Fibroblast of lung (primary cell): ENCODE measurements around the gene SBNO1. TPM values are rescaled to one million over a fixed set of nuclear protein-coding genes. Genes with fewer than 3 reads are reported as not detected.
"Not testable (repeated sequence)": the region's sequence is repeated elsewhere in the genome, so short reads cannot be mapped to it uniquely, and the experiment has no call there.

Source experiments
- DNase-seq, 2 donors: peaks; one replicate each; pipeline versions ENCODE4 v3.0.0 to v3.0.0-alpha.2; 2010; ENCODE audit warnings: low read depth in 2 of 2
- H2AFZ ChIP-seq: 2 replicates; pipeline ENCODE4 v1.5.1; 2012; ENCODE audit warnings: low read length, control low read depth, inconsistent platforms
- H3K27ac ChIP-seq: 2 replicates; pipeline ENCODE4 v1.5.1; 2011; ENCODE audit warnings: low read length, control low read depth; ENCODE audit not compliant: insufficient read depth
- H3K27me3 ChIP-seq: 2 replicates; pipeline ENCODE4 v1.5.1; 2011; ENCODE audit warnings: mild to moderate bottlenecking, low read length; ENCODE audit not compliant: control insufficient read depth, insufficient read depth
- H3K36me3 ChIP-seq: 2 replicates; pipeline ENCODE4 v1.5.1; 2011; ENCODE audit warnings: low read length; ENCODE audit not compliant: control insufficient read depth, insufficient read depth
- H3K4me1 ChIP-seq: 2 replicates; pipeline ENCODE4 v1.5.1; 2011; ENCODE audit warnings: low read length; ENCODE audit not compliant: control insufficient read depth, insufficient read depth; ENCODE audit errors: extremely low read depth
- H3K4me2 ChIP-seq: 2 replicates; pipeline ENCODE4 v1.5.1; 2011; ENCODE audit warnings: low read length, control low read depth; ENCODE audit not compliant: insufficient read depth; ENCODE audit errors: extremely low read depth
- H3K4me3 ChIP-seq, 4 experiments: fragments of 200-600 bp in 1 of 4; sonication (generic) in 1 of 4; replicated peaks in 1 of 4; 2 replicates each; pipeline ENCODE4 v1.5.1; 2011 to 2016; ENCODE audit warnings: low read length in 4 of 4, low read depth in 3 of 4, mild to moderate bottlenecking in 3 of 4, control low read depth in 2 of 4, inconsistent platforms in 1 of 4, mixed read lengths in 1 of 4; ENCODE audit not compliant: insufficient read depth in 1 of 4; ENCODE audit errors: control extremely low read depth in 1 of 4
- H3K79me2 ChIP-seq: 2 replicates; pipeline ENCODE4 v1.5.1; 2012; ENCODE audit warnings: mild to moderate bottlenecking, low read length, inconsistent platforms; ENCODE audit not compliant: control insufficient read depth, insufficient read depth
- H3K9ac ChIP-seq: 2 replicates; pipeline ENCODE4 v1.5.1; 2011; ENCODE audit warnings: mild to moderate bottlenecking, low read length, control low read depth; ENCODE audit not compliant: insufficient read depth
- H3K9me3 ChIP-seq: 2 replicates; pipeline ENCODE4 v1.5.1; 2012; ENCODE audit warnings: low read depth, low read length; ENCODE audit not compliant: control insufficient read depth, insufficient read depth
- H4K20me1 ChIP-seq: 2 replicates; pipeline ENCODE4 v1.5.1; 2011; ENCODE audit warnings: low read length; ENCODE audit not compliant: control insufficient read depth, insufficient read depth; ENCODE audit errors: extremely low read depth
- EZH2 ChIP-seq: IDR thresholded peaks from 2 replicates; pipeline ENCODE4 v1.5.1; 2012; ENCODE audit warnings: low read length, control low read depth, mild to moderate bottlenecking; ENCODE audit errors: missing control alignments
- polyA plus RNA-seq, 2 donors: library from polyadenylated mRNA; depleted of rRNA in 1 of 2; stranded (reverse) in 1 of 2; unstranded in 1 of 2; fragments of >200 nt; gene quantifications; 2 replicates each; pipeline ENCODE4 v1.2.1, GENCODE V29; 2011 to 2012; ENCODE audit warnings: missing spikeins in 1 of 2
- total RNA-seq: library from RNA; depleted of rRNA; stranded (reverse); fragments of >200 nt; gene quantifications from 2 replicates; pipeline ENCODE4 v1.2.1, GENCODE V29; 2014
- TF ChIP-seq, protein P1 (sequence below), 2 donors: IDR thresholded peaks in 1 of 2; conservative IDR thresholded peaks in 1 of 2; 1 replicate in 1 of 2; 2 replicates in 1 of 2; pipeline ENCODE4 v1.5.1; 2011 to 2012; ENCODE audit warnings: low read length in 2 of 2, control low read depth in 1 of 2, inconsistent platforms in 1 of 2, low read depth in 1 of 2, mild to moderate bottlenecking in 1 of 2

Gene SBNO1
- total and polyA plus RNA-seq, 2 donors (not counting 1 experiment from before 2014, with no cell fraction given) = 15.6 to 20.8 TPM

DNA sequence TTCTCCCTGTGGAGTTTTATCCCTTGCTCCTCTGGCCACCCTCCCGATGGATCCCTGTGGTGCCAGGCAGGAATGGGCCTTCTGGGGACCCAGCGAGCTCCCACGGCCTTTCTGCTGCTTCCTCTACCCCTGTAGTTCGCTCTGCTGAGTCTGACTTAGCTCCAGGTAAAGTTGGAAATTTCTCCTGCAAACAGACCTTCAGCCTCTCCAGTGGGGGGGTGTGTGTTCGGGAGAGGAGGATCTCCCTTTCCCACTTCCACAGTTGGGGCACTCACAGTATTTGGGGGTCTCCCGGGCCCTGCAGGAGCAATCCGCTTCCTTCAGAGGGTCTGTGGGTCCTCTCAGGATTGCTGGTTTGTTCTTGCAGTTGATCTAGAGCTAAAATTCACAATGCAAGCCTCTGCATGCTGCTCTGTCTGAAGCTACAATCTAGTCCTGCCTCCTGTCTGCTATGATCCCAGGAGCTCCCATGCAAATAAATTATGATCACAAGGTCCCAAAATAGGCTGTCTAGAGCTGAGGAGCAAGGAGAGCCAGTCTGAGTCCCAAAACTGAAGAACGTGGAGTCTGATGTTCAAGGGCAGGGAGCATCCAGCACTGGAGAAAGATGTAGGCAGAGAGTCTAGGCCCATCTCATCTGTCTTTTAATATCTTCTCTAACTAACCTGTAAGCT is 113.1 kb downstream of the SBNO1 start:
- H3K27me3 ChIP-seq = no peaks in the 10 kb centered on the region
- no peak overlapping the region for H3K4me2 ChIP-seq
- H3K4me3 ChIP-seq = no peak overlapping the region
- H3K79me2 ChIP-seq = peaks cover 23% of the 10 kb centered on the region
- TF ChIP-seq EZH2 = no peak
- TF ChIP-seq, protein P1, sequence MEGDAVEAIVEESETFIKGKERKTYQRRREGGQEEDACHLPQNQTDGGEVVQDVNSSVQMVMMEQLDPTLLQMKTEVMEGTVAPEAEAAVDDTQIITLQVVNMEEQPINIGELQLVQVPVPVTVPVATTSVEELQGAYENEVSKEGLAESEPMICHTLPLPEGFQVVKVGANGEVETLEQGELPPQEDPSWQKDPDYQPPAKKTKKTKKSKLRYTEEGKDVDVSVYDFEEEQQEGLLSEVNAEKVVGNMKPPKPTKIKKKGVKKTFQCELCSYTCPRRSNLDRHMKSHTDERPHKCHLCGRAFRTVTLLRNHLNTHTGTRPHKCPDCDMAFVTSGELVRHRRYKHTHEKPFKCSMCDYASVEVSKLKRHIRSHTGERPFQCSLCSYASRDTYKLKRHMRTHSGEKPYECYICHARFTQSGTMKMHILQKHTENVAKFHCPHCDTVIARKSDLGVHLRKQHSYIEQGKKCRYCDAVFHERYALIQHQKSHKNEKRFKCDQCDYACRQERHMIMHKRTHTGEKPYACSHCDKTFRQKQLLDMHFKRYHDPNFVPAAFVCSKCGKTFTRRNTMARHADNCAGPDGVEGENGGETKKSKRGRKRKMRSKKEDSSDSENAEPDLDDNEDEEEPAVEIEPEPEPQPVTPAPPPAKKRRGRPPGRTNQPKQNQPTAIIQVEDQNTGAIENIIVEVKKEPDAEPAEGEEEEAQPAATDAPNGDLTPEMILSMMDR (conservative IDR thresholded peaks at IDR 0.05 in 1 of 2, IDR thresholded peaks at IDR 0.05 in 1 of 2; ENCODE audit: low read depth in 1 of 2, low read length in 2 of 2) = no peak
- H3K36me3 ChIP-seq = peaks cover 6% of the 10 kb centered on the region
- H2AFZ ChIP-seq = no peak overlapping the region
- H3K9ac ChIP-seq = no peak overlapping the region
- no peak overlapping the region for H3K27ac ChIP-seq
- no peaks in the 10 kb centered on the region for H3K9me3 ChIP-seq
- no peaks in the 10 kb centered on the region for H4K20me1 ChIP-seq
- DNase-seq = no peak
- no peaks in the 10 kb centered on the region for H3K4me1 ChIP-seq

DNA sequence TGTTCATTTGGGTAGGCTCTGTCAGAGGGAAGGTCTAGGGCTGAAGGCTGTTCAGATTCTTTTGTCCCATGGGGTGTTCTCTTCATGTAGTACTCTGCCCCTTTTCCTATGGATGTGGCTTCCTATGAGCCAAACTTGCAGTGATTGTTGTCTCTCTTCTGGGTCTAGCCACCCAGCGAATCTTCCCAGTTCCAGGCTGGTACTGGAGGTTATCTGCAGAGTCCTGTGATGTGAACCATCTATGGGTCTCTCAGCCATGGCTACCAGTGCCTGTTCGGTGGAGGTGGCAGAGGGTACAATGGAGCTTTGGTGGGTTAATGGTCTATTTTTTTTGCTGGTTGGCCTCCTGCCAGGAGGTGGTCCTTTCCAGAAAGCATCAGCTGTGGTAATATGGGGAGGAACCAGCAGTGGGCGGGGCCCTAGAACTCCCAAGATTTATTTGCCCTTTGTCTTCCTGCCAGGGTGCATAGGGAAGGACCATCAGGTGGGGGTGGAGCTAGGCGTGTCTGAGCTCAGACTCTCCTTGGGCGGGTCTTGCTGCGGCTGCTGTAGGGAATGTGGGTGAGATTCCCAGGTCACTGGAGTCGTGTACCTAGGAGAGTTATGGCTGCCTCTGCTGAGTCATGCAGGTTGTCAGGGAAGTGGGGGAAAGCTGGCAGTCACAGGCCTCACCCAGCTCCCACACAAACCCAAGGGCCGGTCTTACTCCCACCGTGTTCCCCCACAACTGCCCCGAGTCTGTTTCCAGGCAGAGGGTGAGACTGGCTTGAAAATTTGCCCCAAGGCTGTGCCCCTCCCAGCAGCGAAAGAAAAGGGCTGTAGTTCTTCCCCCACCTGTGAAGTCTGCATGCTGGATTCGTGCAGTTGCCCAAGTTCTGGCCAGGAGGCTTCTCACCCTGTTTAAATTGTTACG is 113.9 kb downstream of the SBNO1 start:
- no peaks in the 10 kb centered on the region for H4K20me1 ChIP-seq
- H3K27me3 ChIP-seq = no peaks in the 10 kb centered on the region
- no peak overlapping the region for H2AFZ ChIP-seq
- no peak for DNase-seq
- H3K4me1 ChIP-seq = no peaks in the 10 kb centered on the region
- H3K9ac ChIP-seq = no peak overlapping the region
- no peak overlapping the region for H3K4me2 ChIP-seq
- peaks cover 24% of the 10 kb centered on the region for H3K79me2 ChIP-seq
- H3K36me3 ChIP-seq = peaks cover 6% of the 10 kb centered on the region
- TF ChIP-seq, protein P1 (conservative IDR thresholded peaks at IDR 0.05 in 1 of 2, IDR thresholded peaks at IDR 0.05 in 1 of 2; ENCODE audit: low read depth in 1 of 2, low read length in 2 of 2) = no peak
- no peak for TF ChIP-seq EZH2
- no peak overlapping the region for H3K27ac ChIP-seq
- H3K9me3 ChIP-seq = no peaks in the 10 kb centered on the region
- H3K4me3 ChIP-seq = no peak overlapping the region

DNA sequence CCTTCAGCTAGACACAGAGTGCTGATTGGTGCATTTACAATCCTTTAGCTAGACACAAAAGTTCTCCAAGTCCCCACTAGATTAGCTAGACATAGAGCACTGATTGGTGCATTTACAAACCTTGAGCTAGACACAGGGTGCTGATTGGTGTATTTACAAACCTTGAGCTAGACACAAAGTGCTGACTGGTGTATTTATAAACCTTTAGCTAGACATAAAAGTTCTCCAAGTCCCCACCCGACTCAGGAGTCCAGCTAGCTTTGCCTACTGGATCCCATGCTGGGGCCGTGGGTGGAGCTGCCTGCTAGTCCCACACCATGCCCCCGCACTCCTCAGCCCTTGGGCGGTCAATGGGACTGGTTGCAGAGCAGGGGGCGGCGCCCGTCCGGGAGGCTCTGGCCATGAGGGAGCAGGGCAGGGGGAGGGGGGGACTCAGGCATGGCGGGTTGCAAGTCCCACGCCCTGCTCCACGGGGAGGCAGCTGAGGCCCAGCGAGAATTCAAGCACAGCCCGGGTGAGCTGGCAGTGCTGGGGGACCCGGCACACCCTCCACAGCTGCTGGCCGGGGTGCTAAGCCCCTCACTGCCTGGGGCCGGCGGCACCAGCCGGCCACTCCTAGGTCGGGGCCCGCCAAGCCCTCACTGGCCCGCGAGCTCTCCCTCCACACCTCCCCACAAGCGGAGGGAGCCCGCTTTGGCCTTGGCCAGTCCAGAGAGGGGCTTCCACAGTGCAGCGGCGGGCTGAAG is 115.5 kb downstream of the SBNO1 start:
- H4K20me1 ChIP-seq, H3K36me3 ChIP-seq, H3K27me3 ChIP-seq, DNase-seq, H3K9ac ChIP-seq, H3K4me3 ChIP-seq, H3K4me1 ChIP-seq, H3K27ac ChIP-seq, H3K9me3 ChIP-seq, H3K4me2 ChIP-seq, H2AFZ ChIP-seq: not testable (repeated sequence)
- peaks cover 25% of the 10 kb centered on the region for H3K79me2 ChIP-seq

DNA sequence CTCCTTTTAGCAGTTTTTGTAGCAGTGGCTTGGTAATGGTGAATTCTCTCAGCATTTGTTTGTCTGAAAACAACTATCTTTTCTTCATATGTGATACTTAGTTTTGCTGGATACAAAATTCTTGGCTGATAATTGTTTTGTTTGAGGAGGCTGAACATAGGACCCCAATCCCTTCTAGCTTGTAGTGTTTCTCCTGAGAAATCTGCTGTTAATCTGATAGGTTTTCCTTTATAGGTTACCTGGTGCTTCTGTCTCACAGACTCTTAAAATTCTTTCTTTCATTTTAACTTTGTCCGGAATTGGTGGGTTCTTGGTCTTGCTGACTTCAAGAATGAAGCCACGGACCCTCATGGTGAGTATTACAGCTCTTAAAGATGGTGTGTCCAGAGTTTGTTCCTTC is 116.5 kb downstream of the SBNO1 start:
- H2AFZ ChIP-seq, H3K27ac ChIP-seq, H3K9ac ChIP-seq, H3K9me3 ChIP-seq, H3K36me3 ChIP-seq, H4K20me1 ChIP-seq, H3K4me2 ChIP-seq, H3K4me1 ChIP-seq, DNase-seq, H3K27me3 ChIP-seq, H3K4me3 ChIP-seq: not testable (repeated sequence)
- peaks cover 22% of the 10 kb centered on the region for H3K79me2 ChIP-seq
